Heart left ventricle (tissue), 16 donors: ENCODE measurements around the gene SLC25A18. TPM values are rescaled to one million over a fixed set of nuclear protein-coding genes. Genes with fewer than 3 reads are reported as not detected.
A peak's percentile ranks its signal among the peaks of the same experiment; 100 is the strongest.

Experiments
- ATAC-seq, 4 donors: fragments of 200-7000 bp; cut with Tn5 transposase; one replicate each; pipeline ENCODE4 v1.9.1; 2020 to 2022; ENCODE audit warnings: moderate library complexity in 4 of 4, mild to moderate bottlenecking in 3 of 4, moderate number of reproducible peaks in 1 of 4
- DNase-seq, 5 donors: peaks; one replicate each; pipeline ENCODE4 v3.0.0-alpha.2; 2020
- H3K27ac ChIP-seq, 12 donors: fragments of 200-600 bp; sonication (generic) in 4 of 12; one replicate each; pipeline versions ENCODE4 v1.5.0 to v1.8.0; 2016 to 2022; ENCODE audit warnings: mild to moderate bottlenecking in 2 of 12
- H3K27me3 ChIP-seq, 9 donors: fragments of 200-600 bp; sonication (generic) in 2 of 9; one replicate each; pipeline versions ENCODE4 v1.5.1 to v1.8.0; 2016 to 2022; ENCODE audit warnings: mild to moderate bottlenecking in 3 of 9
- H3K36me3 ChIP-seq, 9 donors: fragments of 200-600 bp; sonication (generic) in 2 of 9; one replicate each; pipeline versions ENCODE4 v1.5.0 to v1.8.0; 2018 to 2022; ENCODE audit warnings: mild to moderate bottlenecking in 2 of 9
- H3K4me1 ChIP-seq, 12 donors: fragments of 200-600 bp; sonication (generic) in 4 of 12; one replicate each; pipeline versions ENCODE4 v1.5.0 to v1.8.0; 2016 to 2022; ENCODE audit warnings: mild to moderate bottlenecking in 3 of 12
- H3K4me3 ChIP-seq, 12 donors: fragments of 200-600 bp; sonication (generic) in 4 of 12; one replicate each; pipeline versions ENCODE4 v1.5.0 to v1.8.0; 2017 to 2022; ENCODE audit warnings: mild to moderate bottlenecking in 9 of 12, moderate library complexity in 4 of 12
- H3K9me3 ChIP-seq, 12 donors: fragments of 200-600 bp; sonication (generic) in 4 of 12; one replicate each; pipeline versions ENCODE4 v1.5.0 to v1.8.0; 2016 to 2022; ENCODE audit warnings: mild to moderate bottlenecking in 1 of 12
- POLR2A ChIP-seq, 2 donors: fragments of 450-650 bp; IDR thresholded peaks; one replicate each; pipeline ENCODE4 v1.6.1; 2017; ENCODE audit warnings: antibody characterized with exemption in 2 of 2, mild to moderate bottlenecking in 2 of 2, moderate library complexity in 2 of 2
- WGBS, 4 donors: extraction: QIAGEN DNeasy Blood & Tissue Kit in 2 of 4; methylation state at CpG; one replicate each; pipeline versions ENCODE4 v1.1.5 to v1.1.7; 2013 to 2018; 5-methylcytosine and 5-hydroxymethylcytosine counted together
- intact Hi-C, 10 donors: fragments of 100-400 bp; cut with DNase I; formaldehyde crosslinking; loops; one replicate each; pipeline versions ENCODE4 v1.11.1 to v1.14.2; 2022
- polyA plus RNA-seq, 2 donors: library from polyadenylated mRNA; stranded (reverse); fragments of 200-250 nt; gene quantifications; one replicate each; pipeline ENCODE4 v1.2.3, GENCODE V29; 2013
- total RNA-seq, 9 donors: library from RNA; depleted of rRNA in 2 of 9; stranded (reverse); fragments of >200 nt in 2 of 9; fragmentation: NEBNext Ultra II Directional in 3 of 9; extraction: Animal tissue kit (Norgen Biotek cat#: 25700) in 3 of 9; gene quantifications; one replicate each; pipeline versions ENCODE4 v1.1.0 to v1.2.4, GENCODE V29; 2016 to 2023
- TF ChIP-seq, protein P1 (sequence below), 12 donors: fragments of 200-600 bp; sonication (generic) in 4 of 12; IDR thresholded peaks; one replicate each; pipeline versions ENCODE4 v1.5.0 to v1.8.0; 2018 to 2022; ENCODE audit warnings: antibody characterized with exemption in 12 of 12, mild to moderate bottlenecking in 5 of 12
- donor health status: ischemic (EF 13 %, LVEDD 7.1; RV severe dilation, severe dysfunction).
- donor health status: healthy with polysubstance abuse.
- donor health status: DM: no; HTN: yes; CAD: no.
- donor health status: DM: no; HTN: no; CAD: no.
- donor health status: ischemic (EF 25% LVEDD 6.9; RV normal size, moderate dysfunction).
- donor health status: ischemic (EF 25% LVEDD 5.7; RV mildly dilated, moderate dysfunction).
- donor health status: healthy.
- donor health status: DM: yes; HTN: yes; CAD: no.
- donor health status: ischemic (EF 35%, LVEDD 5.7; RV mildly dilated, moderate dysfunction).
- donor health status: nonischemic (EF 11% LVEDD 7.7; RV severe dilation, severe dysfunction).
- donor health status: DM: yes; HTN: yes; CAD: no.
- donor health status: PGD.
- donor health status: ischemic (EF 29% LVEDD 5.4; RV normal size, mild dysfunction).
- donor health status: nonischemic (EF 23%, LVEDD 6.1; RV moderate dilation, normal function).

SLC25A18 gene
- total and polyA plus RNA-seq, 11 donors, result 0.27 to 10.2 (median 1.9) TPM

GRCh38 chr22:17580441-17581031, 17.2 kb downstream of the SLC25A18 start:
- Histone ChIP-seq H3K27ac (no peak overlapping the region), H3K4me3 (no peak overlapping the region), H3K27me3 (no peaks in the 10 kb centered on the region), H3K36me3 (no peaks in the 10 kb centered on the region), H3K4me1 (peaks cover 0 to 13% (median 1%) of the 10 kb centered on the region in 12 donors), H3K9me3 (no peaks in the 10 kb centered on the region)
- DNase-seq, result no peak
- WGBS, 4 donors, result 51 to 66% (median 62%) methylated on average over 8 to 15 of the region's 15 CpGs
- intact Hi-C loops, result no loop called here
- TF ChIP-seq POLR2A (IDR thresholded peaks at IDR 0.05), result no peak
- TF ChIP-seq, protein P1, sequence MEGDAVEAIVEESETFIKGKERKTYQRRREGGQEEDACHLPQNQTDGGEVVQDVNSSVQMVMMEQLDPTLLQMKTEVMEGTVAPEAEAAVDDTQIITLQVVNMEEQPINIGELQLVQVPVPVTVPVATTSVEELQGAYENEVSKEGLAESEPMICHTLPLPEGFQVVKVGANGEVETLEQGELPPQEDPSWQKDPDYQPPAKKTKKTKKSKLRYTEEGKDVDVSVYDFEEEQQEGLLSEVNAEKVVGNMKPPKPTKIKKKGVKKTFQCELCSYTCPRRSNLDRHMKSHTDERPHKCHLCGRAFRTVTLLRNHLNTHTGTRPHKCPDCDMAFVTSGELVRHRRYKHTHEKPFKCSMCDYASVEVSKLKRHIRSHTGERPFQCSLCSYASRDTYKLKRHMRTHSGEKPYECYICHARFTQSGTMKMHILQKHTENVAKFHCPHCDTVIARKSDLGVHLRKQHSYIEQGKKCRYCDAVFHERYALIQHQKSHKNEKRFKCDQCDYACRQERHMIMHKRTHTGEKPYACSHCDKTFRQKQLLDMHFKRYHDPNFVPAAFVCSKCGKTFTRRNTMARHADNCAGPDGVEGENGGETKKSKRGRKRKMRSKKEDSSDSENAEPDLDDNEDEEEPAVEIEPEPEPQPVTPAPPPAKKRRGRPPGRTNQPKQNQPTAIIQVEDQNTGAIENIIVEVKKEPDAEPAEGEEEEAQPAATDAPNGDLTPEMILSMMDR (IDR thresholded peaks at IDR 0.05), result no peak
- ATAC-seq, result peak in 1 of 4 donors; percentile 9

GRCh38 chr22:17581056-17581455, 17.8 kb downstream of the SLC25A18 start:
- DNase-seq (no peak), ATAC-seq (peak in 1 of 4 donors; percentile 19)
- Histone ChIP-seq H3K9me3 (no peaks in the 10 kb centered on the region), H3K4me3 (no peak overlapping the region), H3K27me3 (no peaks in the 10 kb centered on the region), H3K27ac (no peak overlapping the region), H3K36me3 (no peaks in the 10 kb centered on the region), H3K4me1 (peaks cover 0 to 10% (median 1%) of the 10 kb centered on the region in 12 donors)
- TF ChIP-seq, protein P1 (IDR thresholded peaks at IDR 0.05), result no peak
- no peak for TF ChIP-seq POLR2A (IDR thresholded peaks at IDR 0.05)
- 80 to 87% (median 82%) methylated on average over 17 to 21 of the region's 21 CpGs for WGBS, 4 donors
- intact Hi-C loops, result no loop called here

DNA sequence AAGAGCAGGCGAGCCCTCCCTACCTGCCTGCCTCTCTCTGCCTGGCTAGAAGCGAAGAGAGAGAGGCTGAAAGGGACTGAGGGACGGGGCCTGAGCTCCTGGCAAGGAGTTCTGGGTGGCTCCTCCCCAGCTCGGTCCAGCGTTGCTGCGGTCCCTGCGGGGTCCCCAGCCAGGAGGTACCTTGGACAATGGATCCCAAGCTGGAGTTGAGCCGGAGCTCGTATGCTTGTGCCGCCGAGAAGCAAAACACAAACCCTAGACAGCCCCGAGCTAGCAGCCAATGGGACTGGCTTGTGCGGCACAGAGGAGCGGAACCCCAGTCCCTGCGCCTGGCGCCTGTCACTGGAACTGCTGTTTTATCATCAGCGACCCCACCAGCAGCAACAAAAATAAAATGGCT, 18.3 kb downstream of the SLC25A18 start:
- WGBS, 4 donors, result 83 to 91% (median 87%) methylated on average over 9 to 17 of the region's 17 CpGs
- H3K9me3 ChIP-seq, result no peaks in the 10 kb centered on the region
- no peak overlapping the region for H3K27ac ChIP-seq
- ATAC-seq (no peak), DNase-seq (no peak)
- peaks cover 0 to 10% (median under 1%) of the 10 kb centered on the region in 12 donors for H3K4me1 ChIP-seq
- no peak for TF ChIP-seq POLR2A (IDR thresholded peaks at IDR 0.05)
- TF ChIP-seq, protein P1 (IDR thresholded peaks at IDR 0.05), result no peak
- H3K4me3 ChIP-seq, result no peak overlapping the region
- intact Hi-C loops, result no loop called here
- no peaks in the 10 kb centered on the region for H3K36me3 ChIP-seq
- no peaks in the 10 kb centered on the region for H3K27me3 ChIP-seq

- Histone ChIP-seq H3K27ac (no peak overlapping the region), H3K4me1 (peaks cover 0 to 11% (median 0%) of the 10 kb centered on the region in 12 donors), H3K36me3 (no peaks in the 10 kb centered on the region), H3K4me3 (no peak overlapping the region), H3K9me3 (no peaks in the 10 kb centered on the region), H3K27me3 (no peaks in the 10 kb centered on the region)
- ATAC-seq (no peak), DNase-seq (no peak)
- 86 to 94% (median 89%) methylated on average over 5 to 10 of the region's 10 CpGs for WGBS, 4 donors
- intact Hi-C loops, result no loop called here
- TF ChIP-seq, protein P1 (IDR thresholded peaks at IDR 0.05), result no peak
These were observed 19.9 kb downstream of the SLC25A18 start for GRCh38 chr22:17583151-17583550.
